GM12874 (cell line): ENCODE data around the gene MINDY2.

ENCODE experiments used
- TF ChIP-seq, protein P1 (sequence below): IDR thresholded peaks from 2 replicates; pipeline ENCODE4 v1.5.1; 2011; ENCODE audit warnings: low read depth, mild to moderate bottlenecking, control low read depth, low read length, moderate library complexity; ENCODE audit not compliant: insufficient read depth

The MINDY2 gene

DNA sequence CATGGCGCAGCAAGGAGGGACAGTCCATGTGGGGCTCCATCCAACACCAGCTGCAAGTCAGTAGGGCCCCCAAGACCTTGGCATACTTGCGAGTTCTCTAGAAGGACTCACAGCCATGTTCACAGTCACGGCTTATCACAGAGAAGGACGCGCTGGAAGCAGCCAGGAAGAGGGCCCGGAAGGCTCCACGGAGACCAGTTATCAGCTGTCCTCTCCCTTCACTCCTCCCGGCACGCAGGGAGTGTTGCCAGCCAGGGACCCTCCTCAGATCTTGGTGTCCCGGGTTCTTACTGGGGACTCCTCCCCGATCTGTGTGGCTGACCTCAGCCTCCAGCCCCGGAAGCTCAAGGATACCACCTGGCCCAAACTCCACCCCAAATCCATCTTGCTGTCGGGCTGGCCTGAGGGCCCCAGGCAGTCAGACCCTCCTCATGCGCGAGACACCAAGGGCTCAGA, 94.4 kb downstream of the MINDY2 start:
- TF ChIP-seq, protein P1, sequence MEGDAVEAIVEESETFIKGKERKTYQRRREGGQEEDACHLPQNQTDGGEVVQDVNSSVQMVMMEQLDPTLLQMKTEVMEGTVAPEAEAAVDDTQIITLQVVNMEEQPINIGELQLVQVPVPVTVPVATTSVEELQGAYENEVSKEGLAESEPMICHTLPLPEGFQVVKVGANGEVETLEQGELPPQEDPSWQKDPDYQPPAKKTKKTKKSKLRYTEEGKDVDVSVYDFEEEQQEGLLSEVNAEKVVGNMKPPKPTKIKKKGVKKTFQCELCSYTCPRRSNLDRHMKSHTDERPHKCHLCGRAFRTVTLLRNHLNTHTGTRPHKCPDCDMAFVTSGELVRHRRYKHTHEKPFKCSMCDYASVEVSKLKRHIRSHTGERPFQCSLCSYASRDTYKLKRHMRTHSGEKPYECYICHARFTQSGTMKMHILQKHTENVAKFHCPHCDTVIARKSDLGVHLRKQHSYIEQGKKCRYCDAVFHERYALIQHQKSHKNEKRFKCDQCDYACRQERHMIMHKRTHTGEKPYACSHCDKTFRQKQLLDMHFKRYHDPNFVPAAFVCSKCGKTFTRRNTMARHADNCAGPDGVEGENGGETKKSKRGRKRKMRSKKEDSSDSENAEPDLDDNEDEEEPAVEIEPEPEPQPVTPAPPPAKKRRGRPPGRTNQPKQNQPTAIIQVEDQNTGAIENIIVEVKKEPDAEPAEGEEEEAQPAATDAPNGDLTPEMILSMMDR = no peak

- TF ChIP-seq, protein P1 = no peak
Observed at GRCh38 chr15:58867926-58868325, 96.8 kb downstream of the MINDY2 start.

GRCh38 chr15:58870451-58870850, 99.3 kb downstream of the MINDY2 start:
- TF ChIP-seq, protein P1 = no peak

DNA sequence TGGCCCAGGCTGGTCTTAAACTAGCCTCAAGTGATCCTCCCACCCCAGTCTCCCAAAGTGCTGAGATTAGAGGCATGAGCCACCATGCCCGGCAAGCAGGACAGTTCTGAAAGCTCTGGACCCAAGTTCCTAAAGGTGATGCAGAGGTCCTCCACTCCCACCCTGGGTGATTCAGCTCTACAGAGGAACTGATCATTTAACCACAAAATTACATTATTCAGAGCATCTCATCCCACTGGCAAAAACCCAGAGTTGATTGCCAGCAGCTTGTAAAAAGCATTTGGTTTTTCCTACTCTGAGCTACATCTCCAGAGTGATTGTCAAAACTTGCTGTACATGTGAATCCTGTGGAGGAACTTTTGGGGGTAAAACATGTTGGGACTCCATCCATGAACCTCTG, 102.2 kb downstream of the MINDY2 start:
- TF ChIP-seq, protein P1 = no peak

GRCh38 chr15:58875343-58875742, 104.2 kb downstream of the MINDY2 start:
- TF ChIP-seq, protein P1 = no peak

- TF ChIP-seq, protein P1 = no peak
Observed at GRCh38 chr15:58876306-58877106, 105.4 kb downstream of the MINDY2 start.

- TF ChIP-seq, protein P1 = no peak
Observed at GRCh38 chr15:58877999-58878825, 107.1 kb downstream of the MINDY2 start.
